HUES6 (cell line): ENCODE results near the gene ITPRID2.

Source experiments
- H3K27ac ChIP-seq: 2 replicates; pipeline ENCODE4 v1.7.0; 2013; ENCODE audit warnings: low read depth, mild to moderate bottlenecking, low read length, inconsistent platforms
- H3K27me3 ChIP-seq: 2 replicates; pipeline ENCODE4 v1.6.1; 2013; ENCODE audit warnings: low read length; ENCODE audit not compliant: control insufficient read depth, insufficient read depth
- H3K36me3 ChIP-seq: 2 replicates; pipeline ENCODE4 v1.6.1; 2013; ENCODE audit warnings: low read length; ENCODE audit not compliant: control insufficient read depth, insufficient read depth
- H3K4me1 ChIP-seq: 2 replicates; pipeline ENCODE4 v1.6.1; 2013; ENCODE audit warnings: low read length; ENCODE audit not compliant: control insufficient read depth, insufficient read depth
- H3K4me3 ChIP-seq: 2 replicates; pipeline ENCODE4 v1.5.1; 2013; ENCODE audit warnings: low read depth, low read length
- H3K9ac ChIP-seq: one replicate; pipeline ENCODE4 v1.6.1; 2013; ENCODE audit warnings: mild to moderate bottlenecking, low read length
- H3K9me3 ChIP-seq: 2 replicates; pipeline ENCODE4 v1.6.1; 2013; ENCODE audit warnings: low read depth, low read length; ENCODE audit not compliant: control insufficient read depth, insufficient read depth

Gene ITPRID2

DNA sequence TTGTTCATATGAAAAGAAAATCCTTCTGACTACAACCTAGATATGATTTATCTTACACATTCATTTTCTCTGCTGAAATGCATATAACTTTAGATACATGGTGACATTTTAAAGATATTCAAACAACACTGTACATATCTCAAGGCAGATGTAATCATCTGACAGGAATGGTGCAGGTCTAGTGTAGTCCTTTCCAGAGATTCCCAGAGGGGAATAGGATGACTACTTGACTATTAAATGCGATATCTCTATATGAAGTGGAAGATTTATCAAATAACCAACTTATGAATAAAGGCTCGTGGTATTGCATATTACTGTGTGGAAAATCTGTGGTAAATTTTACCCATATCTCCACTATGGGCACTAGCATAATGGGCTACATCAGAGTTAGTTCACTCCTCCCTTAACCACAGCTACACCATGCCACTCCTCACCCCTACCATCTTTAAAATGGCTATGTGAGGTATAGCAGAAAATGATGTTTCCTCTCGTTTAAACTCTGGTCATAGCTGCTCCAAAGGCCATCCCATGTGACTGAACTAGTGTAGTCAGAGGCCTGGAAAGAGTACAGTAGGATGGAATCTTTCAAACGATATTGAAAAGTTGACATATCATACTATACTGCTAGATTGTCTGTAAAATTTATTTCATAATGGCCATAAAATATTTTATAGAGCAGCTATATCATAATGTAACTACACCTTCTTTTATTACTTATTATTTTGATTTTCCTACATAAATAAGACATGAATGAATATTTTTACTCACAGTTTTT, 9.1 kb upstream of the ITPRID2 start:
- H3K27ac ChIP-seq, result no peak overlapping the region
- H3K27me3 ChIP-seq, result no peaks in the 10 kb centered on the region
- no peaks in the 10 kb centered on the region for H3K36me3 ChIP-seq
- no peak overlapping the region for H3K4me3 ChIP-seq
- H3K9ac ChIP-seq, result no peak overlapping the region
- H3K4me1 ChIP-seq, result no peaks in the 10 kb centered on the region
- H3K9me3 ChIP-seq, result no peaks in the 10 kb centered on the region

DNA sequence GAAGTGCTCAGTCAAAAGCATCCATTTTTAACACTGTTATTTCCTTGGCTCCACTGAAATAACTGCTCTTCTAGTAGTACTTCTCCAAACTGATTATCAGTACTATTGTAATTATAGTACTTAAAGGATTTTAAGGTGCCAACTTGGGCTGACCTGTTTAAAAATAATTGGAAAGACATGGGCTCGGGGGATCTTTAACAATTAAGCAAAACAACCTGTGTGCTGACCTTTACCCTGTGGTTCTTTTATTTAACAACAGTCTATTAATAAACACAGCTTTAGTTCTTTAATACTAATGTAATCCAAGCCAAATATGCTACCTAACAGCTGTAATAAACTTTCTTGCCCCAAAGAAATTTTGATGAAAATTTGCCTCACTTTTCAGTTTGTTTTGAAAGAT, 6.9 kb upstream of the ITPRID2 start:
- no peak overlapping the region for H3K27ac ChIP-seq
- H3K27me3 ChIP-seq, result no peaks in the 10 kb centered on the region
- H3K36me3 ChIP-seq, result no peaks in the 10 kb centered on the region
- H3K4me1 ChIP-seq, result no peaks in the 10 kb centered on the region
- H3K9me3 ChIP-seq, result no peaks in the 10 kb centered on the region
- no peak overlapping the region for H3K9ac ChIP-seq
- H3K4me3 ChIP-seq, result no peak overlapping the region

DNA sequence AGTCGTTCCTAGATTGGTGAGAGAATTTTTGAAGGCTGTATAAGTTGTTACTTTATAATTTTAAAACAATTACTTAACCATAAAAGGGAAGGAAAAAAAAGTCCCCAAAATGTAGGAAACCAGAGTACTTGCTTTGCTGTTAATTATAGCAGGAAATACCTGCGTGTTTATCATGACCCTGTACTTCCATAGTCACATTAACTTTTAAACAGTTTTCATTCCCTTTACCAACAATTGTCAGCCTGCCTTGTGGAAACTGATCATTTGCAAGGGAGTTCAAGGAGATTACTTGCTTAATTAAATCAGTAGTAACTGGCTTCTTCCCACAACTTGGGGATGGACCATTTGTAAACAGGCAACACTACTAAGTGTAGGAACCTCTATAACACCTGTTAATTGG, 6.4 kb upstream of the ITPRID2 start:
- Histone ChIP-seq H3K4me1 (no peaks in the 10 kb centered on the region), H3K27me3 (no peaks in the 10 kb centered on the region), H3K27ac (no peak overlapping the region), H3K9me3 (no peaks in the 10 kb centered on the region), H3K9ac (no peak overlapping the region), H3K4me3 (no peak overlapping the region), H3K36me3 (no peaks in the 10 kb centered on the region)

DNA sequence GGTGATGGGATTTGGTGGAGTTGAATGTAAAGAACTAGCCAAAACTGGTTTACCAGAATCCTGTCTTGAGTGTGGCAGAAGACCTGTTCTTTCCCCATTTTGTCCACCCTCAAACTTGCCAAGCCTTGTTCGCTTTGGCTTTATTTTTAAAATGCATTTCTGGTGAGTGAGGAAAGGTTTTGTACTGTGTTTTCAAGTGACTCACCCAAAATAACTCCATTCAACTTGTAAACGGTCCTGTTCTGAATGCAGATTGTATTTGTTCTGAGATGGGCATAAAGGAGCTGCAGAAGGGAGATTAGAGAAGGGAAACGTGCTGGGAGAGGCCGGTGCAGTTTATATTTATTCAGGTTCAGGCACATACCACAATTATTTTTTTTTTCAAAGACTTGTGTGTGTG, 5.3 kb upstream of the ITPRID2 start:
- Histone ChIP-seq H3K9me3 (no peaks in the 10 kb centered on the region), H3K36me3 (no peaks in the 10 kb centered on the region), H3K4me1 (peaks cover 4% of the 10 kb centered on the region; the same call in 1 of the 2 replicates), H3K4me3 (no peak overlapping the region), H3K9ac (no peak overlapping the region), H3K27me3 (no peaks in the 10 kb centered on the region; the same call in 1 of the 2 replicates), H3K27ac (no peak overlapping the region)

DNA sequence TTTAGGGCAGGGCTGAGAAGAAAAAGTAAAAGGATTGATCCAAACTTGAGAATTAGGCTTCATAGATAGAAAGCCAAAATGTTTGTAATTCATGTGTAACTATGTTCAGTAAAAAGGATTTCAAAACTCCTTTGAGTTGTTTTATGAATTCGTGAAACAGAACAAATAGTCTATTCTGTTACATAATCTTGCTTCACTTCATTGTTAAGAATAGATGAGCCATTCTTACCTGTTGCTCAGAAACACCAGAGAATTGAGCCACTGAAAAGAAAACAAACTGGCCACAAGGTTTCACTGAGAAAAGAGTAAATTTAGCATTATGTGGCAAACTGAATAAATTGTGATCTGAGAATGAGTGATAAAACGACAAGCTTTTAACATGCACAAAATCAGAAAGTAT, 4.5 kb upstream of the ITPRID2 start:
- Histone ChIP-seq H3K27ac (no peak overlapping the region), H3K4me3 (no peak overlapping the region), H3K27me3 (no peaks in the 10 kb centered on the region; the same call in 1 of the 2 replicates), H3K9me3 (no peaks in the 10 kb centered on the region), H3K4me1 (peaks cover 5% of the 10 kb centered on the region; the same call in 1 of the 2 replicates), H3K9ac (no peak overlapping the region), H3K36me3 (no peaks in the 10 kb centered on the region)

DNA sequence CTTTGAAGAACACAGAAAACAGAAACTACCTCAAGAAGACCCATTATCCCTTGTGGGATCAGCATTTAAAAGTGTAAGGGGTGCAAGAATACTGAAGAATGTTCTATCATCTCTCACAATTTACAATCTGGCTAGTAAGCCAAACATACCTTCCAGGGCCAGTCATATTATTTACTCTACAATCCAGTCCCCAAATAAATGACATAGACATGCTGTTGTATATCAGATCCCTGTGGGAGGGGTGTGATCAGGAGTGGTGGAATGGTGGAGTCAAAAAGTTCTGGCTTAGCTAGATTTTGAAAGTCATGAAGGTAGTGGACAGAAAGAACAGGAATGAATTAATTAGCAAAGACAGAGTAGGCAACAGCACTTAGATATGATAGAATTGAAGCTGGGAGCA, 1.8 kb upstream of the ITPRID2 start:
- H3K4me3 ChIP-seq, result no peak overlapping the region
- H3K9ac ChIP-seq, result no peak overlapping the region
- no peaks in the 10 kb centered on the region for H3K9me3 ChIP-seq
- no peak overlapping the region for H3K27ac ChIP-seq
- H3K27me3 ChIP-seq, result peaks cover 9% of the 10 kb centered on the region; the same call in 1 of the 2 replicates
- H3K36me3 ChIP-seq, result no peaks in the 10 kb centered on the region
- H3K4me1 ChIP-seq, result peaks cover 10% of the 10 kb centered on the region; the same call in 1 of the 2 replicates

DNA sequence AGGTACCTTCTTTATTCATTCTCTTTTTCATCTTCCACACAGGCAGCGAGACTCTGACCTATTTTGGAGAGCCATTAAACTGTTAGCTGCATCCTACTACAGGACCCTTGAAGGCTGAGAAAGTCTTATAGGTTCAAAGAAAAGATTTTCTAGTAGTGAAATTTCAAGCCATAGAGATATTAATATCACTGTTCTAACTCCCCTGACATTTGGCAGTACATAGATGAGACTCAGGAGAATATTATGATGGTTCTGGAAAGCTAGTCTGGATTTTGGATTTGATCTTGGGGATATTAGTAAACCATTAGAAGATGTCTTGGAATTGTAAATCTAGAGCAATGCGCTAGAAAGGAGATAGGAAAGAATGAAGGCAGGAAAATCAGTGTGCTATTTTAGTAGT, 1.3 kb upstream of the ITPRID2 start:
- Histone ChIP-seq H3K4me1 (peaks cover 10% of the 10 kb centered on the region; the same call in 1 of the 2 replicates), H3K27ac (no peak overlapping the region), H3K9me3 (no peaks in the 10 kb centered on the region), H3K36me3 (no peaks in the 10 kb centered on the region), H3K9ac (no peak overlapping the region), H3K4me3 (no peak overlapping the region), H3K27me3 (peaks cover 9% of the 10 kb centered on the region; the same call in 1 of the 2 replicates)

DNA sequence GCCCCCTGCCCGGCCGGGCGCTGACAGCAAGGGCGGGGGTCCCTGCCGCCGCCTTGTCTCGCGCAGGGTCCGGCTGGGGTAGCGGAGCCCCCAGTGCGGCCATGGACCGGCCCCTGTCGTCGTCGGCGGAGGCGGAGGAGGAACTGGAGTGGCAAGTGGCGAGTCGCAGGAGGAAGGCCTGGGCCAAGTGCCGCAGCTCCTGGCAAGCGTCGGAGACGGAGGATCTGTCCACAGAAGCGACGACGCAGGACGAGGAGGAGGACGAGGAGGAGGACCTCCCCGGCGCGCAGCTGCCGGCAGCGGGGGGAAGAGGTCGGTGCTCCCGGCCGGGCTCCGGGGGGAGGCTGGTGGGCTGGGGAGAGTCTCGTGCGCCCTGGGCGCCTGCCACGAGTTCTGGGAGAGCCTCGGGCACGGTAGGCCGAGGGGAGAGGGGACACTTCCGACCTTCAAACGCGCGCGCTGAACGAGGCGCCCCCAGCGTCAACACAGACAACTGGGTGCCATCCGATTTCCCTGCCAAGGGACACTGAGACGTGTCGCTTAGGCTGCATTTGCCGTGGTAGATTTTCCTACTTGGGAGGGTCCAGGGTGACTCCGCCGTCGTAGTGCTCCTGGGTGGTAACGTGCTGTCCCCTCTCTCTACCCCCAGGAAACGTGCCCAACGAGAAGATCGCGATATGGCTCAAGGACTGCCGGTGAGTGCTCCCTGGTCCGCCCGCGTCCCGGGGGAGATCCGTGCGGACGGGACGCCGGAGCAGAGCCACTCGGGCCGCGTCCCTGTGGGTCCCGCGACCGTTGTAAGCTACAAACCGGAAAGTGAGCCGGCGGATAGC, 652 bp downstream of the ITPRID2 start:
- Histone ChIP-seq H3K4me1 (peaks cover 10% of the 10 kb centered on the region; the same call in 1 of the 2 replicates), H3K9me3 (no peaks in the 10 kb centered on the region), H3K36me3 (no peaks in the 10 kb centered on the region; the same call in 1 of the 2 replicates), H3K9ac (peak overlapping the region; percentile 85), H3K27ac (peak overlapping the region; percentile 48; the same call in 1 of the 2 replicates), H3K4me3 (peak overlapping the region; percentile 87), H3K27me3 (peaks cover 9% of the 10 kb centered on the region; the same call in 1 of the 2 replicates)

DNA sequence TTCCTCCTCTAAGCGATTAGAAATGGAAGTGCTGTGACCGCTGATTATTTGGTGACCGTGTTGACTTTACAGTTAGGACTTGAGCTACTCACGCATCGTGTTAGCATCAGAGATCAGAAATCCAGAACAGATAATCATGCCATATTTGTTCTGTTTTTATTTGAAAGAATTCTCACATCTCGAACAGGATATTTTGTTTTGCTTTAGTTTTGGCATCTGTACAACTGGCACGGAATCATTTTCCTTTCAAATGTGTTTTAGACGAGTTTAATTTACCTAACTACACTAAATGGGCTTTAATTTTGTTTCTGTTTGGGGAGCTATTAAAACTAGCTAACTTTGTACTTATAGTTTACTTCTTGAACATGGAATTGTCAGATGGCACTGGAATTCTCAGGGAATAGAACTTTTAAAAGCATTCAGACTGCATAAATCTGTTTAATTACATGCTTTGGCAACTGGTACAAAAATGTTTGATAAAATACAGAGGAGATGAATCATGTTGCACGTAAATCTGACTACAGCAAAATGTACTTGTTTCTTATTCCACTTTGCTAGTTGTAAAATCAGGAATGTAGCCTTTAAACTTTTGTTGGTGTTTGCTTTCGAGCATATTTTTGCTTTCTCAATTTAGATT, 1.4 kb downstream of the ITPRID2 start:
- Histone ChIP-seq H3K27ac (peak overlapping the region; percentile 20; the same call in 1 of the 2 replicates), H3K9me3 (no peaks in the 10 kb centered on the region), H3K9ac (peak overlapping the region; percentile 85), H3K4me1 (peaks cover 10% of the 10 kb centered on the region; the same call in 1 of the 2 replicates), H3K36me3 (no peaks in the 10 kb centered on the region; the same call in 1 of the 2 replicates), H3K27me3 (peaks cover 9% of the 10 kb centered on the region; the same call in 1 of the 2 replicates), H3K4me3 (peak overlapping the region; percentile 87)

DNA sequence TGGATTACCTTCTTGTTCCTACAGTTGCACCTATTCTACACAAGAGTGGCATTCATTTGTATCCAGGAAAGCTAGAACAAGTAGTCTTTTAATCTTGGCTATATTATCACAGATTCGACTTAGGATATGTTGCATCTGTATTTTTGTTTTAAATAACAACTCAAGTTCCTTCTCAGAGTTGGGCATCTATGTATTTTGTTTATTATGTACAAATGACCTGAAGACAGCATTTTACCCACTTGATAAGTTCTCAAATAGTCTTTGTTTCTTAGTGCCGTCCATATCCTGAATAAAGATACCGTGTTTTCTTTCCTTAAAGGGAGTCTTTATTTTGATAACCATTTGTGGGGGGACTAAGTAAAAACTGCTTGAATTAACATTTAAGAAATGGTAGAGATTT, 2.9 kb downstream of the ITPRID2 start:
- Histone ChIP-seq H3K27me3 (peaks cover 9% of the 10 kb centered on the region; the same call in 1 of the 2 replicates), H3K4me1 (peaks cover 10% of the 10 kb centered on the region; the same call in 1 of the 2 replicates), H3K36me3 (peaks cover 8% of the 10 kb centered on the region), H3K27ac (no peak overlapping the region), H3K9me3 (no peaks in the 10 kb centered on the region), H3K9ac (no peak overlapping the region), H3K4me3 (peak overlapping the region; percentile 87; the same call in 1 of the 2 replicates)
